Stomach (tissue), 4 donors: ENCODE results near the gene GRAMD1B.

Experiments used
- EP300 ChIP-seq: sonication (generic); formaldehyde crosslinking; IDR thresholded peaks from one replicate; pipeline ENCODE4 v1.6.1; 2017; ENCODE audit warnings: antibody characterized with exemption
- POLR2A ChIP-seq, 4 donors: fragments of 450-650 bp; IDR thresholded peaks; one replicate each; pipeline ENCODE4 v1.6.1; 2016; ENCODE audit warnings: antibody characterized with exemption in 4 of 4, control low read depth in 2 of 4, mild to moderate bottlenecking in 1 of 4, moderate library complexity in 1 of 4
- POLR2AphosphoS5 ChIP-seq, 3 donors: sonication (generic); formaldehyde crosslinking; IDR thresholded peaks; one replicate each; pipeline ENCODE4 v1.6.1; 2016; ENCODE audit warnings: antibody characterized with exemption in 3 of 3
- TF ChIP-seq, protein P1 (sequence below), 7 experiments: fragments of 450-650 bp in 4 of 7; fragments of 200-600 bp in 3 of 7; sonication (generic) in 3 of 7; IDR thresholded peaks; one replicate each; pipeline ENCODE4 v1.5.1; 2016 to 2019; ENCODE audit warnings: antibody characterized with exemption in 7 of 7, control low read depth in 2 of 7, mild to moderate bottlenecking in 1 of 7

DNA sequence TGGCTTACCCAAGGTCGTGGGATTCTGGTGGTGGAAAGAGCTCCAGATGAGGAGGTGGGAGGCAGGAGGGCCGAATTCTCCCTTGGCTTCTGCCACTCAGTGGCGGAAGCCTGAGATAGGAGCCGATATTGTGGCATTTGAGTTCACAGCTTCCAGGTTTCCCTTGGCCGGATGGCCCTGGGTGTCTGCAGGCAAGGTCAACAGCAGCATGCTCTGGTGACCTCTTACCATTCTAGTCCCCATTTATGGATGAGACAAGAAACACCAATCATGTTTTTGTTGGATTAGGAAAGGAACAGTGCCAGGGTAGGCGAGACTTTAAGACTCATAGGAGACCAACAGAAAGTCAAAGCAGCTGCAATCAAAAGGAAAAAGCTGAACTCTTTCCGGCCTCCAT lies 89.7 kb downstream of the GRAMD1B start:
- TF ChIP-seq, protein P1, sequence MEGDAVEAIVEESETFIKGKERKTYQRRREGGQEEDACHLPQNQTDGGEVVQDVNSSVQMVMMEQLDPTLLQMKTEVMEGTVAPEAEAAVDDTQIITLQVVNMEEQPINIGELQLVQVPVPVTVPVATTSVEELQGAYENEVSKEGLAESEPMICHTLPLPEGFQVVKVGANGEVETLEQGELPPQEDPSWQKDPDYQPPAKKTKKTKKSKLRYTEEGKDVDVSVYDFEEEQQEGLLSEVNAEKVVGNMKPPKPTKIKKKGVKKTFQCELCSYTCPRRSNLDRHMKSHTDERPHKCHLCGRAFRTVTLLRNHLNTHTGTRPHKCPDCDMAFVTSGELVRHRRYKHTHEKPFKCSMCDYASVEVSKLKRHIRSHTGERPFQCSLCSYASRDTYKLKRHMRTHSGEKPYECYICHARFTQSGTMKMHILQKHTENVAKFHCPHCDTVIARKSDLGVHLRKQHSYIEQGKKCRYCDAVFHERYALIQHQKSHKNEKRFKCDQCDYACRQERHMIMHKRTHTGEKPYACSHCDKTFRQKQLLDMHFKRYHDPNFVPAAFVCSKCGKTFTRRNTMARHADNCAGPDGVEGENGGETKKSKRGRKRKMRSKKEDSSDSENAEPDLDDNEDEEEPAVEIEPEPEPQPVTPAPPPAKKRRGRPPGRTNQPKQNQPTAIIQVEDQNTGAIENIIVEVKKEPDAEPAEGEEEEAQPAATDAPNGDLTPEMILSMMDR (IDR thresholded peaks at IDR 0.05) = no peak
- TF ChIP-seq EP300 = no peak
- TF ChIP-seq POLR2AphosphoS5 (IDR thresholded peaks at IDR 0.05) = no peak
- no peak for TF ChIP-seq POLR2A (IDR thresholded peaks at IDR 0.05)
